ENCODE measurements around the gene ZFP3.
"Not testable (repeated sequence)": the region's sequence is repeated elsewhere in the genome, so short reads cannot be mapped to it uniquely, and the experiment has no call there.

ZFP3 gene

DNA sequence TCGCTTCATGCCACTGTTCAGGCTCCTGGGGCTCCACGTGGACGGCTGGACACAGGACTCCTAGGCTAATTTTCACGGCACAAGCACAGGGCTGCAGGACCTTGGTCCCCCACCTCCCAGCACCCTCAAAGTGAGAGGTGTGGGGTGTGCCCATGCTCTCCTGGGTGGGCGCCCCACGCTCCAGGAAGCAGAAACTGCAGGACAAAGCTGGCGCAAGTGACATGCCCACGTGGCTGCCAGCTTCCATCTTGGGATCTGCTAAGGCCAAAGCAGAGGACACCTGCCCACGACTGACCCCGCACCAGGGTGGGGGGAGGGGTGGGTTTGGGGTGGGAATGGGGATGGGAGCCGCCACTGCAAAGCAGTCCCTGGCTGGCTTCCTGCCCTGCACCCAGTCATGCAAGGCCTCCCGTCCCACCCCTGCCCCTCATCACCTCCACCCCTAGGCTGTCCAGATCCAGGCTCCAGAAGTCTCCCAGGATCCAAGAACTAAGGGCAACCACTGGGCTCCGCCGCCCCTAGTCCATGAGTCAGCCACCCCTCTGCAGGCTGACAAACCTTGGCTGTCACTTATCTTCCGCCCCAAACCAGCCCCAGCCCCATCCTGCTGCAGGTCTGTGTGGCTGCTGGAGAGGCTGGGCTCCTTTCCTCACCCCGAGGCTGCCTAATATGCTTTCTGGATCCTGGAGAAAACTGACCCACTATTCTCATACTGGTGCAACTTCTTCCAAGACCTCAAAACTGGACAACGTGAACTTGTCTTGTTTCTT is 48.6 kb downstream of the ZFP3 start:
- POLR2A ChIA-PET: no interaction called here
- CTCF ChIA-PET: no interaction called here
- DNase-seq (ENCODE audit: extremely low spot score): no peak
- TF ChIP-seq, protein P1, sequence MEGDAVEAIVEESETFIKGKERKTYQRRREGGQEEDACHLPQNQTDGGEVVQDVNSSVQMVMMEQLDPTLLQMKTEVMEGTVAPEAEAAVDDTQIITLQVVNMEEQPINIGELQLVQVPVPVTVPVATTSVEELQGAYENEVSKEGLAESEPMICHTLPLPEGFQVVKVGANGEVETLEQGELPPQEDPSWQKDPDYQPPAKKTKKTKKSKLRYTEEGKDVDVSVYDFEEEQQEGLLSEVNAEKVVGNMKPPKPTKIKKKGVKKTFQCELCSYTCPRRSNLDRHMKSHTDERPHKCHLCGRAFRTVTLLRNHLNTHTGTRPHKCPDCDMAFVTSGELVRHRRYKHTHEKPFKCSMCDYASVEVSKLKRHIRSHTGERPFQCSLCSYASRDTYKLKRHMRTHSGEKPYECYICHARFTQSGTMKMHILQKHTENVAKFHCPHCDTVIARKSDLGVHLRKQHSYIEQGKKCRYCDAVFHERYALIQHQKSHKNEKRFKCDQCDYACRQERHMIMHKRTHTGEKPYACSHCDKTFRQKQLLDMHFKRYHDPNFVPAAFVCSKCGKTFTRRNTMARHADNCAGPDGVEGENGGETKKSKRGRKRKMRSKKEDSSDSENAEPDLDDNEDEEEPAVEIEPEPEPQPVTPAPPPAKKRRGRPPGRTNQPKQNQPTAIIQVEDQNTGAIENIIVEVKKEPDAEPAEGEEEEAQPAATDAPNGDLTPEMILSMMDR (IDR thresholded peaks at IDR 0.05; ENCODE audit: control extremely low read depth, extremely low read depth, low read depth, missing control alignments): no peak

DNA sequence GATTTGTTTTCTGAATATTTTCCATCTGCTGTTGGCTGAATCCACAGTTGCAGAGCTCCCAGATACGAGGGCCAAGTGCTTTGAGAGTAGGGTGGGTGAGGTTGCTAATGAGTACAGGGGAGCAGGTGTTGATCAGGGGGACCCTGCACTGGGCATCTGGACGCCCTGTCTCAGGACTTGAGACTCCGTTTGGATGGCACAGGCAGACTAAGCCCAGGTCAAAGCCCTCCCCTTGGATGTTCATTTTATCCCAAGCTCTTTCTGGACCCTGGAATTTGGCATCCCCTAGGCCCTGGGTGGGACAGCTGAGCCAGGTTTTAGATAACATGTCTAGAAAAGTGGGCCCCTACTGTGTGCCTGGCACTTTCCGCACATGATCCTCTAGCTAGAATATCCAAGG is 49.6 kb downstream of the ZFP3 start:
- DNase-seq (ENCODE audit: extremely low spot score): no peak
- CTCF ChIA-PET: no interaction called here
- POLR2A ChIA-PET: no interaction called here
- TF ChIP-seq, protein P1 (IDR thresholded peaks at IDR 0.05; ENCODE audit: control extremely low read depth, extremely low read depth, low read depth, missing control alignments): no peak

DNA sequence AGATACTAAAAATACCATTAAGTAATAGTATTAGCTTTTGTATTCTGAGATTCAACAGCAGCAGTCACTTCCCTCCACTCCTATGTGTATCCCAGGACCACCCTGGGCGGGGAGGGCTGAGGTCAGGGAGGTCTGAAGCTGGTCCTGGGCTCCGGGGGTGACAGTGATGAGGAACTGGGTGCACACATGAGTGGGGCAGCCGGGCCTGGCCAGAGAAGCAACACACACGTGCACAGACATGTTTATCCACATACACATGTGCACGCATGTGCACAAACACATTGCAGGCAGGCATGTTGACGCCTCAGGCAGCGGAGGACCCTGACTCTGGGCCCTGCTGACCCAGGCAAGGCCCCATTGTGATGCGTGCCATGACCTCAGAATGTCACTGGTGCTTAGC is 50.1 kb downstream of the ZFP3 start:
- POLR2A ChIA-PET, CTCF ChIA-PET: not testable (repeated sequence)

GRCh38 chr17:5128905-5129535 is 50.8 kb downstream of the ZFP3 start:
- ChIA-PET CTCF (no interaction called here), POLR2A (no interaction called here)
- TF ChIP-seq, protein P1 (IDR thresholded peaks at IDR 0.05; ENCODE audit: control extremely low read depth, extremely low read depth, low read depth, missing control alignments): no peak
- no peak for DNase-seq (ENCODE audit: extremely low spot score)

More for the DNA sequence above, 50.1 kb downstream of the ZFP3 start:
- DNase-seq (ENCODE audit: extremely low spot score): not testable (repeated sequence)

GRCh38 chr17:5129770-5130169 is 51.5 kb downstream of the ZFP3 start:
- POLR2A ChIA-PET; CTCF ChIA-PET; DNase-seq (ENCODE audit: extremely low spot score): not testable (repeated sequence)

DNA sequence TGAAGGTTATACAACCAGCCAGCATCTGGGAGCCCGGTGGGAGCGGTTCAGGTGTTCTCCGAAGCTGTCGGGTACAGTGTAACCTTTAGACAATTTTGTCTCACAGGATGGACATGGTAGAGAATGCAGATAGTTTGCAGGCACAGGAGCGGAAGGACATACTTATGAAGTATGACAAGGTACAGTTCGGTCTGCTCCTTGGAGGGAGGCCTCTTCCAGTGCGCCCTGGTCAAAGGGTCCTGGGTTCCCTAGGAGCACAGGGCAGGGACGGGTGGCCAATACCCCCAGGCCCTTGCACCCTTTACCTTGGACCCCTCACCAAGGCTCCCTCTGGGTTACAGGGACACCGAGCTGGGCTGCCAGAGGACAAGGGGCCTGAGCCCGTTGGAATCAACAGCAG is 52.0 kb downstream of the ZFP3 start:
- POLR2A ChIA-PET; DNase-seq (ENCODE audit: extremely low spot score); CTCF ChIA-PET: not testable (repeated sequence)

DNA sequence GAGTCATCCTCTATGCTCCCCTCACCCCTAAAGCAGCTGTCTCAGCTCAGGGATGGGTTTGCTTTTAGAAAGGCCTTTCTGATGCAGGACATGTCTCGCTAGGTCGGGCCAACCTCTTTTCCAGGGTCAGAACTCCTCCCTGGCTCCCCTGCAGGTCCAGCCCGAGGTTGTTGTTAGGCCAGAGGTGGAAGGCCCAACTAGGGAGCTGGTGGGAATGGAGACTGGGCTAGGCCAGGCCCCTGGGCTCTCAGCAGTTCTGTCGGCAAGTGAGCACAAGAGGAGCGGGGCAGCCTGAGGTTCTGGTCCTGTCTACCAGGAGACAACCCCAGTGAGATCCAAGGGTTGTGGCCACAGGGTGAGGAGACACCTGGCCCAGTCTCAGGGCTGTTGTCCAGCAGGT is 52.4 kb downstream of the ZFP3 start:
- CTCF ChIA-PET; POLR2A ChIA-PET; DNase-seq (ENCODE audit: extremely low spot score): not testable (repeated sequence)

GRCh38 chr17:5131146-5131715 is 53.0 kb downstream of the ZFP3 start:
- CTCF ChIA-PET: no interaction called here
- TF ChIP-seq, protein P1 (IDR thresholded peaks at IDR 0.05; ENCODE audit: control extremely low read depth, extremely low read depth, low read depth, missing control alignments): no peak
- POLR2A ChIA-PET: no interaction called here
- no peak for DNase-seq (ENCODE audit: extremely low spot score)

GRCh38 chr17:5131799-5132502 is 53.7 kb downstream of the ZFP3 start:
- POLR2A ChIA-PET; DNase-seq (ENCODE audit: extremely low spot score); CTCF ChIA-PET: not testable (repeated sequence)

DNA sequence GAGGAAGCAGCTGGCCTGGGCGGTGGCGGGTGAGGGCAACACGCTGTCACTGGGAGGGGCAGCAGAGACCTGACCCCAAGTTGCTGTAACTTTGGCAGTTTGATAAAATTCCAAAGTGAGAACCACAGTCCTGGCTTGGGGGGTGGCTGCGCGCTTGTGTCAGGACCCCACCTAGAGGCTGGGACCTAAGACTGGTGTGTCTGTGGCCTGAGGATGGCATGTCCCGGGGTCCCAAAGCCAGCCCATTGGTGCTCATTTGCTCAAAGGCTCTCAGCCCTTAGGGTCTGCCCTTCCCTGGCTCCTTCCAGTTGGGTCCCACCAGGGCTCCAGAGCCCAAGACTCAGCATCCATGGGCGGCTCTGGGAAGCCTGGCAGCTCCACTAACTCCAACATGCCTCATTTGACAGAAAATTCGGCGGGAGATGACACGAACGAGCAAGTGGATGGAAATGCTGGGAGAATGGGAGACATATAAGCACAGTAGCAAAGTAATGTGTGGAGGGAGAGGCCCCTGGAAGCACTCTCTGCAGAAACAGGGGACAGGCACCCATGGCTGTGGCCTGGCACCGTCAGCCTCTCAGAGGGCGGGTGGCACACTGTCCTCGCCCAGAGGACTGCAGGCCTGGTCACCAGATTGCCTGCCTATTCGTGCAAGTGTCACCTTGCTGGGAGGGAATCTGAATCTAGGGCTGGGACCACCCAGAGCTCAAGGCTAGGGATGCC is 54.4 kb downstream of the ZFP3 start:
- CTCF ChIA-PET; POLR2A ChIA-PET; DNase-seq (ENCODE audit: extremely low spot score): not testable (repeated sequence)
